GM21360 (cell line): ENCODE measurements around the gene PCLAF.
"Not testable (repeated sequence)": the region's sequence is repeated elsewhere in the genome, so short reads cannot be mapped to it uniquely, and the experiment has no call there.

ENCODE experiments used
- ATAC-seq: cut with Tn5 transposase; IDR thresholded peaks from one replicate; pipeline ENCODE4 v1.9.1; 2021; ENCODE audit warnings: mild to moderate bottlenecking, moderate library complexity; ENCODE audit not compliant: unreplicated experiment

Gene PCLAF

DNA sequence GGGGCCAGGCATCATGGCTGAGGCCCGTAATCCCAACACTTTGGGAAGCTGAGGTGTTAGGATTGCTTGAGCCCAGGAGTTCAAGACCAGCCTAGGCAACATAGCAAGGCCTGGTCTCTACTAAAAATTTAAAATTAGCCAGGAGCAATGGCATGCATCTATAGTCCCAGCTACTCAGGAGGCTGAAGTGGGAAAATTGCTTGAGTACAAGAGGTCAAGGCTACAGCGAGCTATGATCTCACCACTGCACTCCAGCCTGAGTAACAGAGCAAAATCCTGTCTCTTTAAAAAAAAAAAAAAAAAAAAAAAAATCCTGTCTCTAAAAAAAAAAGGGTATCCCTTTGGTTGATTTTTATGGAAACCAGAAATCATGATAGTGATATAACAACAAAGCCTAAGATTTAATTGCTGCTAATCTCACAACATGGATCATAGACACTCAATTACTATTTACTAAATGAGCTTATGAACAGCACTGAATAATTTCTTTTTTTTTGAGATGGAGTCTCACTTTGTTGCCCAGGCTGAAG, 12.1 kb downstream of the PCLAF start:
- no peak for ATAC-seq

- ATAC-seq = no peak
These were observed 20.0 kb downstream of the PCLAF start for GRCh38 chr15:64361259-64361658.

- ATAC-seq = no peak
These were observed 24.6 kb downstream of the PCLAF start for GRCh38 chr15:64356710-64357040.

GRCh38 chr15:64355944-64356709, 25.1 kb downstream of the PCLAF start, which contains the start of gene CSNK1G1:
CSNK1G1 (minus strand) TSS chr15:64356173; CDS start chr15:64300499, 55,674 bp downstream.
- peak; percentile 85 for ATAC-seq

DNA sequence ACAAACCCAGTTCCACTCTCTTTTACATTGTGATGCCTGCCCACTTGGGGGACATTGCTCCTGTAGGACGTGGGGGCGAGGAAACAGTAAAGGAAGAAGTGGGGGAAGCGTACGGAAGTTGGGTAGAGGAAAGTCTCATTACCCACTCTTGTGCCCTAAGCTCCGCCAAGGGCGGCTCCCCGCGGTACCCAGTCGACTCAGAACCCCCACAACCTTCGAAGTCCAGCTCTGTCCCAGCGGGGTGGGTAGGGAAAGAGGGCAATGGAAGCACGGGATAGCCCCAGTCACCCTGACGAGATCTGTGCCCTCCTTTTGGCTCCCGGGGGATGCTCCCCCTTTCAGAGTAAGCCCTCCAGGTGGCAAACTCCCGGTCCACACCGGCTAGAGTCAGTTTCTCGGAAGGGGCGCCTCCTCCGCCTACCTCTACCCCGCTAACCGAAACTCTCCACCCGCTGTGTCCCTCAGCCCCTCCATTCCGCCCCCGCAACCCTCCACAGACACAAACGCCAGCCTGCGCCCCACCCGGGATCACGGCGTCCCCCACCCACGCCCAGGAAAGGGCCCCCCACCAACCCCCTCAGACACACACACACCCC, 25.8 kb downstream of the PCLAF start:
- ATAC-seq = peak; percentile 26

DNA sequence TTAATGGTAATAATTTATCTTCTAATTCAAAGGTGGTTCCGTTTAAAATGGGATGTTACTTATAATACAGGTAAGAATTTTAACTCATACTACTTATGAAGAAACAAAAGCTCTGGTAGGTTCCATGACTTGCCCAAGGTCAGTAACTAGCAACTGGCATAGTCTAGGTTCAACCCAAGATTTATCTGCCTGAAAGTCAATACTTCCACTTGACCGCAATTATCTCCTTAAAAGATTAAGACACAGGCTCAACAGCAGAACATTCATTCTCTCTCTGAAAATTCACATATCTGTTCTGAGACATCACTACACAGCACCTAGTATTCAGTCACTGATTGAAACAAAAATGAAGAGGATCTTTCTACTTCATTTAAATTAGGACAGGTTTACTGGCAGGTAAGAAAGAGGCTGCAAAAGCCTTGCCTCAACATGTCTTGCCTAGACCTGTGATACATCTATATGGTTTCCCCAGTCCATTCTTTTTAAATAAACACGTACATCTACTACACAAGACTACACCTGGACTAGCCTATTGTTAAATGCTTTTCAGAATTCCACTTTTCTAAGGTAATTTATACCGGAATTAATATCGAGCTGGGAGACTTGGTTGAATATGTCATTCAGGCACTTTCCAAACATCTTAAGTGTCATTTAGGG, 26.4 kb downstream of the PCLAF start:
- ATAC-seq = no peak

GRCh38 chr15:64351265-64351664, 30.0 kb downstream of the PCLAF start:
- no peak for ATAC-seq

DNA sequence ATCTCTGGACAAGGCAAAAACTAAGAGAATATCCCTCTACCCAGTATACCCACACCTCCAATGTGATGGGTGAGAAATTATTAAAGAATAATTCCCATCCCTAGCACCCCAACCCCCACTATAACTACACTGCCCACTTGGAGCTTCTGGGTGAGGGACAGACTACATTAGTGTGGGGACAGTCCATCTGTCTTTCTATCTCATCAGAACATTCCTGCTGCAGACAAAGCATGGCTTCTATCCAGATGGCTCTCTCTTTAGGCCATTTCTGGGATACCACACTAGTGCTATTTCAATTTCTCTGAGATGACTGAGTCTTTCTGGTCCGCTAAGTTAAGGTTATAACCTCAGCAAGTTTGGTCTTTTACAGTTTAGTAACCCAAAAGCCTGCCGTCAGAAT, 31.9 kb downstream of the PCLAF start:
- ATAC-seq = no peak

GRCh38 chr15:64348455-64348854, 32.8 kb downstream of the PCLAF start:
- no peak for ATAC-seq

GRCh38 chr15:64346242-64346641, 35.0 kb downstream of the PCLAF start:
- not testable (repeated sequence) for ATAC-seq

DNA sequence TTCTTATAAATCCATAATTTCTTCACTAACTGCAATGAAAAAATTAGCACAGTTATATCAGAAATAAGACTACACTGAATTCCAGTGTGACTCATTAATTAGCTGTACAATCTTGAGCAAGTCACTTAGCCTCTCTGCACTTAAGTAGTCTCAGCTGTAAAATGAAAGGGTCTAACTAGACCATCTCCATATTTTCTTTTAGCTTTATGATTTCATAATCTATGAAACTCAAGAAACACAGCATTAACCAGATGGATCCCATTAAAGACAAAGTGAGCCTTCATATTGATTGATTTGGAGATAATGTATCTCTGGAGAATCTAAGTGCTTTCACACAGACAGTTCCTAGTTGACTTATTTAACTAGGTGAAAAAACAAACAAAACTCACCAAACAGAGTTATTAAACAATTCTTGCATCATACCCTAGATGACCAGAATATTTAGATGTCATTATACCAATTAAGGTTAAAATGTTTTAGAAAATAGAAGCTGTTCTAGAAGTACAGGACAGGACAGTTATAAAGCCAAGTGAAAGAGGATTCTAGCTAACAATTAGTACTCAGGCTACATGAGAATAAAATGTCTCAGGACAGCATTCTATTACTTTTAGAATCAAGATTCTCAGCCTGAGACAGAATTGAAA, 36.5 kb downstream of the PCLAF start:
- ATAC-seq = no peak

- no peak for ATAC-seq
These were observed 37.4 kb downstream of the PCLAF start for GRCh38 chr15:64343841-64344240.

GRCh38 chr15:64343222-64343621, 38.0 kb downstream of the PCLAF start:
- ATAC-seq = no peak

- no peak for ATAC-seq
These were observed 39.3 kb downstream of the PCLAF start for GRCh38 chr15:64341961-64342360.

- ATAC-seq = no peak
These were observed 40.9 kb downstream of the PCLAF start for GRCh38 chr15:64340355-64340754.

- no peak for ATAC-seq
These were observed 43.5 kb downstream of the PCLAF start for GRCh38 chr15:64337761-64338160.

DNA sequence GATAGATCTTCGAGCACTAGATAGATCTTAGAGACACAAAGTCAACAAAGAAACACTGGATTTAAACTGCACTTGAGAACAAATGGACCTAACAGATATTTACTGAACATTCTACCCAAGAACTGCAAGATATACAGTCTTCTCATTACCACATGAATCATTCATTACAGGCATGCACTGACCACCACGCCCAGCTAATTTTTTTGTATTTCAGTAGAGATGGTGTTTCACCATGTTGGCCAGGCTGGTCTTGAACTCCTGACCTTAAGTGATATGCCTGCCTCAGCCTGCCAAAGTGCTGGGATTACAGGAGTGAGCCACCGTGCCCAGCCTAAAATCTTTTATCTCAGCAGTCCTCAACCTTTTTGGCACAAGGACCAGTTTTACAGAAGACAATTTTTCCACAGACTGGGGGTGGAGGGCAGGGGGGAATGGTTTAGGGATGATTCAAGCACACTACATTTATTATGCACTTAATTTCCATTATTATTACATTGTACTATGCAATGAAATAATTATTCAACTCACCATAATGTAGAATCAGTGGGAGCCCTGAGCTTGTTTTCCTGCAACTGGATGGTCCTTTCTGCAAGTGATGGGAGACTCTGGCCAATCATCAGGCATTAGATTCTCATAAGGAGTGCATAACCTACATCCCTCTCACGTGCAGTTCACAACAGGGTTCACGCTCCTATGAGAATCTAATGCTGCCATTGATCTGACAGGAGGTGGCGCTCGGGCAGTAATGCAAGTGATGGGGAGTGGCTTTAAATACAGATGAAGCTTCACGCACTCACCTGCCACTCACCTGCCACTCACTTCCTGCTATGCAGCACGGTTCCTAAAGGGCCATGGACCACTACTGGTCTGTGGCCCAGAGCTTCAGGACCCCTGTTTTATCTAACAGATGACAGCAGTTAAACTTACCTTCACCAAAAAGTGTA, 47.0 kb downstream of the PCLAF start:
- ATAC-seq = no peak

DNA sequence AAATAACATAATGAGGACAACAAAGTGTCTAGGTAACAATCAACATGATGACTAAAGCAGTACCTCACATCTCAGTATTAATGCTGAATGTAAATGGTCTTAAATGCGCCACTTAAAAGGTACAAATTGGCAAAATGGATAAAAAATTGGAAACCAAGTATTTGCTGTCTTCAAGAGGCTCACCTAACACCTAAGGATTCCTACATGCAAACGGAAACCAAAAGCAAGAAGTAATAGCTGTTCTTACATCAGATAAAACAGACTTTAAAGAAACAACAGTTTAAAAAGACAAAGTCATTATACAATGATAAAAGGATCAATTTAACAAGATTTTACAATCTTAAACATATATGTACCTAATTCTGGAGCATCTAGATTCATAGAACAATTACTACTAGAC, 47.7 kb downstream of the PCLAF start:
- ATAC-seq = no peak

DNA sequence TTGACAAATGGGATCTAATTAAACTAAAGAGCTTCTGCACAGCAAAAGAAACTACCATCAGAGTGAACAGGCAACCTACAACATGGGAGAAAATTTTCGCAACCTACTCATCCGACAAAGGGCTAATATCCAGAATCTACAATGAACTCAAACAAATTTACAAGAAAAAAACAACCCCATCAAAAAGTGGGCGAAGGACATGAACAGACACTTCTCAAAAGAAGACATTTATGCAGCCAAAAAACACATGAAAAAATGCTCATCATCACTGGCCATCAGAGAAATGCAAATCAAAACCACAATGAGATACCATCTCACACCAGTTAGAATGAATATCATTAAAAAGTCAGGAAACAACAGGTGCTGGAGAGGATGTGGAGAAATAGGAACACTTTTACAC, 49.6 kb downstream of the PCLAF start:
- not testable (repeated sequence) for ATAC-seq

GRCh38 chr15:64326975-64327374, 54.3 kb downstream of the PCLAF start:
- not testable (repeated sequence) for ATAC-seq
